ENCODE measurements around the gene MRM3.

The MRM3 gene

GRCh38 chr17:795721-796120, 13.6 kb downstream of the MRM3 start:
- H3K4me3 ChIP-seq (ENCODE audit: low read depth, low read length): no peak overlapping the region
- peaks cover 0 to 32% of the 10 kb centered on the region in 2 experiments for H3K36me3 ChIP-seq (ENCODE audit: control insufficient read depth in 2 of 2, insufficient read depth in 1 of 2, low read length in 2 of 2)
- H3K27ac ChIP-seq (ENCODE audit: extremely low read depth, low read depth, low read length): no peak overlapping the region
- no peaks in the 10 kb centered on the region for H3K9me3 ChIP-seq (ENCODE audit: control insufficient read depth, insufficient read depth, low read depth, low read length)
- ChIA-PET CTCF (interaction anchor here (0.6 to 11.0 kb wide), 16 partner anchors 10 to 260 kb away, joined by 3 to 173 read pairs (median 4); partner anchors contain the start of genes NXN and TIMM22), POLR2A (interaction anchor here (1.4 to 5.9 kb wide), 2 partner anchors 185 to 201 kb away, joined by 3 to 33 read pairs; partner anchors contain the start of genes NXN and TIMM22)
- no peaks in the 10 kb centered on the region for H3K4me1 ChIP-seq (ENCODE audit: control insufficient read depth, insufficient read depth, low read length)
- TF ChIP-seq ZFP37 (tag by site-specific recombination; IDR thresholded peaks at IDR 0.05) (no peak), KLF7 (tag by site-specific recombination; IDR thresholded peaks at IDR 0.05; ENCODE audit: borderline replicate concordance) (no peak), PBX3 (CRISPR knock-in tag; IDR thresholded peaks at IDR 0.05) (no peak), ZNF610 (tag by site-specific recombination; IDR thresholded peaks at IDR 0.05; ENCODE audit: borderline replicate concordance) (no peak), ZNF202 (tag by site-specific recombination; IDR thresholded peaks at IDR 0.05; ENCODE audit: borderline replicate concordance) (no peak), ZNF366 (tag by site-specific recombination; conservative IDR thresholded peaks at IDR 0.05) (no peak), ZIC2 (tag by site-specific recombination; IDR thresholded peaks at IDR 0.05) (no peak), ZNF211 (tag by site-specific recombination; IDR thresholded peaks at IDR 0.05; ENCODE audit: low read depth) (no peak), PRDM2 (tag by site-specific recombination; IDR thresholded peaks at IDR 0.05; ENCODE audit: borderline replicate concordance) (no peak), ZNF677 (tag by site-specific recombination; IDR thresholded peaks at IDR 0.05) (no peak), ZNF175 (tag by site-specific recombination; IDR thresholded peaks at IDR 0.05) (no peak), ZNF426 (tag by site-specific recombination; IDR thresholded peaks at IDR 0.05) (no peak)

DNA sequence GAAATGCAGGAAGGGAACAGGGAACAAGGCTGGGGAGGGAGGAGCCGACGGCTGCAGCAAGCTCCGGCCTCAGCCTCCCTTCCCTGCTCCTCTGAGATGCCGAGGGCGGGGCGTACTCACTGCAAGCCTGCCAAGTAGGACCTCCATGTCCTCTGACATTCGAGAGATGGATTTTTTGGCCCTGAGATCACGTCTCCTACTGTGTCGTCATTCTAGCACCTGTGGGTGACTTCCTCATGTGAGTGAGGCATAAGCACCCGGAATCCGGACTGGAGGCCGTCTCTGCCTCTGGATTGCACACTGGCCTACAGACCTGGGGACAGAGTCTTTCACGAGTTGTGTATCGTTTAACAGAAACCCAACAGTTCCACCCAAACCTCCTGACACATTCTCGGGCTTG, 14.5 kb downstream of the MRM3 start:
- no peaks in the 10 kb centered on the region for H3K9me3 ChIP-seq (ENCODE audit: control insufficient read depth, insufficient read depth, low read depth, low read length)
- H3K36me3 ChIP-seq (ENCODE audit: control insufficient read depth in 2 of 2, insufficient read depth in 1 of 2, low read length in 2 of 2): peaks cover 0 to 24% of the 10 kb centered on the region in 2 experiments
- POLR2A ChIA-PET: no interaction called here
- no peaks in the 10 kb centered on the region for H3K4me1 ChIP-seq (ENCODE audit: control insufficient read depth, insufficient read depth, low read length)
- no peak overlapping the region for H3K4me3 ChIP-seq (ENCODE audit: low read depth, low read length)
- H3K27ac ChIP-seq (ENCODE audit: extremely low read depth, low read depth, low read length): no peak overlapping the region
- CTCF ChIA-PET: interaction anchor here (0.5 to 11.0 kb wide), 6 partner anchors 32 to 385 kb away, joined by 4 to 173 read pairs (median 5); partner anchors contain the start of gene NXN
- TF ChIP-seq ZNF23 (tag by site-specific recombination; IDR thresholded peaks at IDR 0.05; ENCODE audit: borderline replicate concordance) (no peak), ZNF37A (tag by site-specific recombination; IDR thresholded peaks at IDR 0.05) (no peak), ZNF514 (tag by site-specific recombination; IDR thresholded peaks at IDR 0.05) (no peak), ZBTB8A (tag by site-specific recombination; IDR thresholded peaks at IDR 0.05) (no peak), MZF1 (tag by site-specific recombination; IDR thresholded peaks at IDR 0.05; ENCODE audit: borderline replicate concordance) (no peak), ZSCAN23 (tag by site-specific recombination; IDR thresholded peaks at IDR 0.05) (no peak), MYNN (tag by site-specific recombination; IDR thresholded peaks at IDR 0.05; ENCODE audit: borderline replicate concordance) (no peak), ZNF341 (tag by site-specific recombination; IDR thresholded peaks at IDR 0.05; ENCODE audit: low read depth) (no peak)
- TF ChIP-seq, protein P1, sequence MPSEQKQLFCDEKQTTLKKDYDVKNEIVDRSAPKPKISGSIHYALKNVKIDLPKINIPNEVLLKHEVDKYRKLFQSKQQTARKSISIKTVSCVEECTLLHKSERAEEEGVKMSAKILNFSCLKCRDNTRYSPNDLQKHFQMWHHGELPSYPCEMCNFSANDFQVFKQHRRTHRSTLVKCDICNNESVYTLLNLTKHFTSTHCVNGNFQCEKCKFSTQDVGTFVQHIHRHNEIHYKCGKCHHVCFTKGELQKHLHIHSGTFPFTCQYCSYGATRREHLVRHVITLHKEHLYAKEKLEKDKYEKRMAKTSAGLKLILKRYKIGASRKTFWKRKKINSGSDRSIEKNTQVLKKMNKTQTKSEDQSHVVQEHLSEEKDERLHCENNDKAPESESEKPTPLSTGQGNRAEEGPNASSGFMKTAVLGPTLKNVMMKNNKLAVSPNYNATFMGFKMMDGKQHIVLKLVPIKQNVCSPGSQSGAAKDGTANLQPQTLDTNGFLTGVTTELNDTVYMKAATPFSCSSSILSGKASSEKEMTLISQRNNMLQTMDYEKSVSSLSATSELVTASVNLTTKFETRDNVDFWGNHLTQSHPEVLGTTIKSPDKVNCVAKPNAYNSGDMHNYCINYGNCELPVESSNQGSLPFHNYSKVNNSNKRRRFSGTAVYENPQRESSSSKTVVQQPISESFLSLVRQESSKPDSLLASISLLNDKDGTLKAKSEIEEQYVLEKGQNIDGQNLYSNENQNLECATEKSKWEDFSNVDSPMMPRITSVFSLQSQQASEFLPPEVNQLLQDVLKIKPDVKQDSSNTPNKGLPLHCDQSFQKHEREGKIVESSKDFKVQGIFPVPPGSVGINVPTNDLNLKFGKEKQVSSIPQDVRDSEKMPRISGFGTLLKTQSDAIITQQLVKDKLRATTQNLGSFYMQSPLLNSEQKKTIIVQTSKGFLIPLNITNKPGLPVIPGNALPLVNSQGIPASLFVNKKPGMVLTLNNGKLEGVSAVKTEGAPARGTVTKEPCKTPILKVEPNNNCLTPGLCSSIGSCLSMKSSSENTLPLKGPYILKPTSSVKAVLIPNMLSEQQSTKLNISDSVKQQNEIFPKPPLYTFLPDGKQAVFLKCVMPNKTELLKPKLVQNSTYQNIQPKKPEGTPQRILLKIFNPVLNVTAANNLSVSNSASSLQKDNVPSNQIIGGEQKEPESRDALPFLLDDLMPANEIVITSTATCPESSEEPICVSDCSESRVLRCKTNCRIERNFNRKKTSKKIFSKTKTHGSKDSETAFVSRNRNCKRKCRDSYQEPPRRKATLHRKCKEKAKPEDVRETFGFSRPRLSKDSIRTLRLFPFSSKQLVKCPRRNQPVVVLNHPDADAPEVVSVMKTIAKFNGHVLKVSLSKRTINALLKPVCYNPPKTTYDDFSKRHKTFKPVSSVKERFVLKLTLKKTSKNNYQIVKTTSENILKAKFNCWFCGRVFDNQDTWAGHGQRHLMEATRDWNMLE (tag by site-specific recombination; conservative IDR thresholded peaks at IDR 0.05; ENCODE audit: low read depth): no peak
- TF ChIP-seq, protein P2, sequence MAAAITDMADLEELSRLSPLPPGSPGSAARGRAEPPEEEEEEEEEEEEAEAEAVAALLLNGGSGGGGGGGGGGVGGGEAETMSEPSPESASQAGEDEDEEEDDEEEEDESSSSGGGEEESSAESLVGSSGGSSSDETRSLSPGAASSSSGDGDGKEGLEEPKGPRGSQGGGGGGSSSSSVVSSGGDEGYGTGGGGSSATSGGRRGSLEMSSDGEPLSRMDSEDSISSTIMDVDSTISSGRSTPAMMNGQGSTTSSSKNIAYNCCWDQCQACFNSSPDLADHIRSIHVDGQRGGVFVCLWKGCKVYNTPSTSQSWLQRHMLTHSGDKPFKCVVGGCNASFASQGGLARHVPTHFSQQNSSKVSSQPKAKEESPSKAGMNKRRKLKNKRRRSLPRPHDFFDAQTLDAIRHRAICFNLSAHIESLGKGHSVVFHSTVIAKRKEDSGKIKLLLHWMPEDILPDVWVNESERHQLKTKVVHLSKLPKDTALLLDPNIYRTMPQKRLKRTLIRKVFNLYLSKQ (tag by site-specific recombination; IDR thresholded peaks at IDR 0.05; ENCODE audit: borderline replicate concordance): no peak

Measured in HEK293 (cell line).